ENCODE data around the gene CATSPERE. TPM values are rescaled to one million over a fixed set of nuclear protein-coding genes. Genes with fewer than 3 reads are reported as not detected.

The CATSPERE gene
- total and polyA plus RNA-seq, 10 of the 15 experiments (the other 5 are each of a cell fraction or from before 2014, with no cell fraction given), result 0.04 to 0.24 (median 0.17) TPM; not detected in 3

DNA sequence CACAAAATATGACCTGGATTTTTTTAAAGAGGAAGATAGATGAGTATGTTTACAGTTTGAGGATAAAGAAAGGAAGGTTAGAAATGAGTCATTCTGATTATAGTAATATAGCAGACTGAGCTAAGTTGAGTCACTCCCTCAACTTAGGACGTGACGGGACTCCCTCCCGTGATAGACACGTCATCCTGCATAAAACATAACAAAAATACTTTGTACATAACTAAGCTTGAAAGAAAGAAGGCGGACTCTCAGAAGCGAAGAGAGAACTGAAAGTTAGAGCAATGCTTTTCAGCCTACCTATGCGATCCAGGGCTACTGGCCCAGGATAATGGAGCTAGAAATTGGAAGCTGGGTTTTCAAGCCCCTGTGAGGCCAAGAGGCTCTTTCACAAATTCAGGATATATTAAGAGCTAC, 138.9 kb downstream of the CATSPERE start (continued):
- no peak for TF ChIP-seq POLR2AphosphoS2 (IDR thresholded peaks at IDR 0.05; ENCODE audit: low read depth, low read length)
- no peak for TF ChIP-seq SIN3A (IDR thresholded peaks at IDR 0.05; ENCODE audit: low read depth, low read length)
- TF ChIP-seq IRF4 (IDR thresholded peaks at IDR 0.05; ENCODE audit: low read depth, low read length), result peak; percentile 42; the same call in 1 of the 2 replicates
- TF ChIP-seq ETV6 (conservative IDR thresholded peaks at IDR 0.05 in 1 of 2, IDR thresholded peaks at IDR 0.05 in 1 of 2; ENCODE audit: borderline replicate concordance in 1 of 2, low read depth in 1 of 2), result peak in 1 of 2 experiments; percentile 39; a peak in 1 of 4 replicates
- no peak for TF ChIP-seq SRF (IDR thresholded peaks at IDR 0.05; ENCODE audit: low read depth in 2 of 2, low read length in 2 of 2)
- TF ChIP-seq EED (IDR thresholded peaks at IDR 0.05; ENCODE audit: low read depth), result 0 out of 2 replicates have a peak, but pooled peaks have one; percentile 31
- TF ChIP-seq CUX1 (IDR thresholded peaks at IDR 0.05; ENCODE audit: insufficient replicate concordance, low read depth, low read length), result no peak
- peak; percentile 85 for TF ChIP-seq ATF7 (IDR thresholded peaks at IDR 0.05; ENCODE audit: low read depth)
- no peak for TF ChIP-seq SMC3 (IDR thresholded peaks at IDR 0.05; ENCODE audit: borderline replicate concordance, low read length)
- TF ChIP-seq TCF3 (IDR thresholded peaks at IDR 0.05; ENCODE audit: borderline replicate concordance, insufficient read depth, low read depth, low read length), result no peak
- 0 out of 2 replicates have a peak, but pooled peaks have one; percentile 34 for TF ChIP-seq NBN (IDR thresholded peaks at IDR 0.05)
- no peak for TF ChIP-seq EGR1 (IDR thresholded peaks at IDR 0.05; ENCODE audit: borderline replicate concordance in 1 of 2, low read depth in 2 of 2, low read length in 2 of 2)
- TF ChIP-seq CREM (IDR thresholded peaks at IDR 0.05; ENCODE audit: low read depth), result peak; percentile 91
- no peak for TF ChIP-seq HDGF (IDR thresholded peaks at IDR 0.05)
- no peak for TF ChIP-seq TCF7 (IDR thresholded peaks at IDR 0.05; ENCODE audit: borderline replicate concordance)
- peak; percentile 50; the same call in 1 of the 2 replicates for TF ChIP-seq NFIC (IDR thresholded peaks at IDR 0.05; ENCODE audit: low read depth, low read length)
- TF ChIP-seq IKZF2 (IDR thresholded peaks at IDR 0.05), result peak; percentile 28 to 48; a peak in 2 of 4 replicates
- no peak for TF ChIP-seq RCOR1 (conservative IDR thresholded peaks at IDR 0.05; ENCODE audit: low read depth, low read length)
- TF ChIP-seq JUNB (IDR thresholded peaks at IDR 0.05), result peak; percentile 92
- no peak for TF ChIP-seq ZZZ3 (IDR thresholded peaks at IDR 0.05; ENCODE audit: control insufficient read depth, insufficient read length, low read depth)
- peak; percentile 60 to 61 for TF ChIP-seq EP300 (IDR thresholded peaks at IDR 0.05; ENCODE audit: borderline replicate concordance in 1 of 2, control insufficient read depth in 1 of 2, low read depth in 2 of 2, low read length in 2 of 2)
- no peak for TF ChIP-seq MAX (IDR thresholded peaks at IDR 0.05; ENCODE audit: low read depth, low read length)
- TF ChIP-seq SREBF2 (IDR thresholded peaks at IDR 0.05; ENCODE audit: low read length), result no peak

All from GM12878 (cell line).